ENCODE measurements around the gene DMRTA2.

The DMRTA2 gene

DNA sequence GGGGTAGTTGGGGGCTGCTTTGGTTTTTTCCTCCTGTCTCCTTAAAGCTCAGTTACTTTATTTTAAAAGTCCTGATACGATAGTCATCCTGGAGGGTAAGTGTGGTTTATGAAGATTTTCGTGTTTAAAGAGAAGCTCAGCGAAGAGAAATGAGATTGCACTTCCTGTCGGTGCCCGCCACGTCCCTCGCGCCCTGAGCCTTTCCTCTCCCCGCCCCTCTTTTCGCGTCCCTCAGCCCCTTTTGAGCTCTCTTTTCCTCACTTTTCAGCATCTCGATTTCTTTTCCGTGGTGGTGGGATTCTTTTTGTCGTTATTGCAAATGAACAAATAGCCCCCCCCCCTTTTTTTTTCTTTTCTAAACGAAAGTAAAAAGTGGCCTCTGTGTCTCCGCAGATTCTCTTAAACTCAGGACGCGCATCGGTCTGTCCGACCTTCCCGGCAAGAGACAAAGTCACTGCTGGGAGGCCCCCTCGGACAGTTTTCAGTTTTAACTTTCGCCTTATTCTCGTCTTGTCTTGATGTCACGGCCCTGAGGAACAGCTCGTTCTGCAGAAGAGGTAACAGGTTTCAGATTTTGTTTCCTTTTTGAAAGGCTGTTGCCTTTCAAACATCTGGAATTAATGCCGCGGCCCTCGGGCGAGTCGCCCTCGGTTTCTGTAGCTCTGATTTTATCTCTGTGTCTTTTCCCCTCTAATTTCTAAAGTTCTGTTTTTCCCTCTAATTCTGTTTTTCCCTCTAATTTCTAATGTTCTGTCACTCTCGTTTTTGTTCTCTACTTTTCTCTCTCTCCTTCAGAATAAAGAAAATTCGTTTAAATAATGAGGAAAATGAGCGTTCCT is 1.0 kb upstream of the DMRTA2 start:
- ATAC-seq, result no peak
- TF ChIP-seq ZNF8 (CRISPR knock-in tag; IDR thresholded peaks at IDR 0.05) (no peak), ZFP3 (CRISPR knock-in tag; IDR thresholded peaks at IDR 0.05) (no peak), CSDC2 (CRISPR knock-in tag; IDR thresholded peaks at IDR 0.05) (no peak), TCF4 (CRISPR knock-in tag; IDR thresholded peaks at IDR 0.05; ENCODE audit: borderline replicate concordance) (no peak), RARB (CRISPR knock-in tag; IDR thresholded peaks at IDR 0.05) (no peak), SNAI2 (CRISPR knock-in tag; IDR thresholded peaks at IDR 0.05) (no peak)
- TF ChIP-seq, protein P1, sequence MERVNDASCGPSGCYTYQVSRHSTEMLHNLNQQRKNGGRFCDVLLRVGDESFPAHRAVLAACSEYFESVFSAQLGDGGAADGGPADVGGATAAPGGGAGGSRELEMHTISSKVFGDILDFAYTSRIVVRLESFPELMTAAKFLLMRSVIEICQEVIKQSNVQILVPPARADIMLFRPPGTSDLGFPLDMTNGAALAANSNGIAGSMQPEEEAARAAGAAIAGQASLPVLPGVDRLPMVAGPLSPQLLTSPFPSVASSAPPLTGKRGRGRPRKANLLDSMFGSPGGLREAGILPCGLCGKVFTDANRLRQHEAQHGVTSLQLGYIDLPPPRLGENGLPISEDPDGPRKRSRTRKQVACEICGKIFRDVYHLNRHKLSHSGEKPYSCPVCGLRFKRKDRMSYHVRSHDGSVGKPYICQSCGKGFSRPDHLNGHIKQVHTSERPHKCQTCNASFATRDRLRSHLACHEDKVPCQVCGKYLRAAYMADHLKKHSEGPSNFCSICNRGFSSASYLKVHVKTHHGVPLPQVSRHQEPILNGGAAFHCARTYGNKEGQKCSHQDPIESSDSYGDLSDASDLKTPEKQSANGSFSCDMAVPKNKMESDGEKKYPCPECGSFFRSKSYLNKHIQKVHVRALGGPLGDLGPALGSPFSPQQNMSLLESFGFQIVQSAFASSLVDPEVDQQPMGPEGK (CRISPR knock-in tag; IDR thresholded peaks at IDR 0.05; ENCODE audit: borderline replicate concordance), result no peak

DNA sequence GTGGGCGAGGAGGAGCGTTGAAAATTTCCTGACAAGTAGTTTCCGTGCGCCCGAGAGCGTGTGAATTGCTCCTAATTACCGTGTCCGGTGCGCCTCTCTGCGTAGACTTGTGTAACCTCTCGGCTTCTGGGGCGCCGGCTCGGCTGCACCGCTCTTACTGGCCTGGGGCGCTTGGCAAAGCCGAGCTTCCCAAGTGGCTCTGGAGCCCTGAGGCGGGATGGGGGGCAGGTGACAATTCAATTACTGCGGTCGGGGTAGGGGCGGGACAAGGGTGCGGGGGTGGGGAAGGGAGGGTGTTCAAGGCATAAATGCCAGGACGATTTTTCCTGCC is 392 bp upstream of the DMRTA2 start:
- TF ChIP-seq TCF4 (CRISPR knock-in tag; IDR thresholded peaks at IDR 0.05; ENCODE audit: borderline replicate concordance), result no peak
- TF ChIP-seq RARB (CRISPR knock-in tag; IDR thresholded peaks at IDR 0.05), result no peak
- TF ChIP-seq ZFP3 (CRISPR knock-in tag; IDR thresholded peaks at IDR 0.05), result no peak
- TF ChIP-seq, protein P2, sequence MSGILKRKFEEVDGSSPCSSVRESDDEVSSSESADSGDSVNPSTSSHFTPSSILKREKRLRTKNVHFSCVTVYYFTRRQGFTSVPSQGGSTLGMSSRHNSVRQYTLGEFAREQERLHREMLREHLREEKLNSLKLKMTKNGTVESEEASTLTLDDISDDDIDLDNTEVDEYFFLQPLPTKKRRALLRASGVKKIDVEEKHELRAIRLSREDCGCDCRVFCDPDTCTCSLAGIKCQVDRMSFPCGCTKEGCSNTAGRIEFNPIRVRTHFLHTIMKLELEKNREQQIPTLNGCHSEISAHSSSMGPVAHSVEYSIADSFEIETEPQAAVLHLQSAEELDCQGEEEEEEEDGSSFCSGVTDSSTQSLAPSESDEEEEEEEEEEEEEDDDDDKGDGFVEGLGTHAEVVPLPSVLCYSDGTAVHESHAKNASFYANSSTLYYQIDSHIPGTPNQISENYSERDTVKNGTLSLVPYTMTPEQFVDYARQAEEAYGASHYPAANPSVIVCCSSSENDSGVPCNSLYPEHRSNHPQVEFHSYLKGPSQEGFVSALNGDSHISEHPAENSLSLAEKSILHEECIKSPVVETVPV (CRISPR knock-in tag; IDR thresholded peaks at IDR 0.05), result no peak
- no peak for TF ChIP-seq ZNF565 (CRISPR knock-in tag; conservative IDR thresholded peaks at IDR 0.05; ENCODE audit: low read depth)
- TF ChIP-seq ISL1 (CRISPR knock-in tag; IDR thresholded peaks at IDR 0.05), result no peak
- no peak for TF ChIP-seq OSR1 (CRISPR knock-in tag; IDR thresholded peaks at IDR 0.05)
- ATAC-seq, result peak; percentile 2; the same call in 1 of the 3 replicates

DNA sequence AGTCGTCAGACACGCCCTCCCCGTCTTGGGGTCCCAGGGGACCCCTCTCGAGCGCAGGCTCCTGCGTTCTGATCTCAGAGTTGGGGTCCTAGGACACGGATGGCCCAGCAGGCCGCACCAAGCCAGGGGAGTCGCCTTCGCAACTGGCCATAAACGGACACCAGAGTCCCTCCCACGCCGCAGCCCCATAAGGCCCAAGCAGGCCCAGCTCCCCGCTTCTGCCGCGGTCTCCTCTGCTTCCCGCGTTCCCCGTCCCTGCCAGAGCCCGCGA is 633 bp downstream of the DMRTA2 start:
- TF ChIP-seq CSDC2 (CRISPR knock-in tag; IDR thresholded peaks at IDR 0.05) (no peak), ZNF70 (CRISPR knock-in tag; IDR thresholded peaks at IDR 0.05) (no peak), ZFP30 (CRISPR knock-in tag; IDR thresholded peaks at IDR 0.05) (no peak), ZC3H10 (CRISPR knock-in tag; IDR thresholded peaks at IDR 0.05) (no peak), GLIS3 (CRISPR knock-in tag; IDR thresholded peaks at IDR 0.05) (no peak)
- no peak; the same call in 2 of the 3 replicates for ATAC-seq

DNA sequence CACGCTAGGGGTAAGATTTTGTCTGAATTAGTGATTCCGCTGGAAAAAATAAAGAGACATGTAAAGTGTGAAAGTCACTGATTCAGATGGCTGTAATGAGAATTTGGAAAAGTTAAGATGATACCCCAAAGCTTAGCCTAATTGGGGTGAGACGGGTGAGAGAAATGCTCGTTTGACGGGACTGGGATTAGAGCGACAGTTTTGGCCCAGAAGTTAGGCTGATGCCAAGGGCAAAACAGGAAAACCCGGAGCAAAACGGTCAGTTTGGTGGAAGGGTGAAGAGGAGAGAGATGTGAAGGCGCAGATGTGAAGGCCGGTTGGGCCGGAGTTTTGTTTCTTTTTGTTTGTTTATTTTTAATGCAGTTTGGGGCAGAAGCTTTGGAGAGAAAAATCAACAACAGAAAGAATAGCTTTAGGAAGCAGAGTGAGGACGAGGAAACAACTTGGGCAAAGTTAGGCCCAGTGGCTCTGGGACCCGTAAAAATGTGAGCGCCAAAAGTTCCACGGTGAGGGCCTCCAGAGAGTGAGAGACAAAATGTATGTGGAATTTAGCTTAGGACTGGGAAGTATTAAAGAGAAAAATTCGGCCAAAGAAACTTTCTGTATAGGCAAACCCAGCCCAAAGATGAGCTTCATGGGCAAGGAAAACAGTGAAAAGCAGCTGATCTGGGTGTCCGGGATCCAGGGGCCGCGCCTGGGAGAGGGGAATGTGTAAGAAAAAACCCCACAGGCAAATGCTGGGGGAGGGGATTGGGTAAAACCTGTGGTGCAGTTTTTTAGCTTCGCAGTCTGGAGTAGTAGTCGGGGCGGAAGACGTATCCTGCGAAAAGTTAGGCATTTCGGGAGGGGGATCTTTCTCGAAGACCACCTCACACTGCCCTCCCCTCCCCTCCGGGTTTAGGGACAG is 1.2 kb downstream of the DMRTA2 start:
- TF ChIP-seq PPARA (CRISPR knock-in tag; IDR thresholded peaks at IDR 0.05; ENCODE audit: borderline replicate concordance) (no peak), OSR1 (CRISPR knock-in tag; IDR thresholded peaks at IDR 0.05) (no peak), ISL1 (CRISPR knock-in tag; IDR thresholded peaks at IDR 0.05) (no peak), GLIS3 (CRISPR knock-in tag; IDR thresholded peaks at IDR 0.05) (no peak), ZNF8 (CRISPR knock-in tag; IDR thresholded peaks at IDR 0.05) (no peak), ESRRG (CRISPR knock-in tag; IDR thresholded peaks at IDR 0.05) (no peak), TOX (CRISPR knock-in tag; IDR thresholded peaks at IDR 0.05; ENCODE audit: borderline replicate concordance) (no peak), ARNTL (CRISPR knock-in tag; IDR thresholded peaks at IDR 0.05; ENCODE audit: borderline replicate concordance, low read depth) (no peak), SNAI2 (CRISPR knock-in tag; IDR thresholded peaks at IDR 0.05) (no peak), RARB (CRISPR knock-in tag; IDR thresholded peaks at IDR 0.05) (no peak)
- TF ChIP-seq, protein P2 (CRISPR knock-in tag; IDR thresholded peaks at IDR 0.05), result no peak
- no peak for ATAC-seq

DNA sequence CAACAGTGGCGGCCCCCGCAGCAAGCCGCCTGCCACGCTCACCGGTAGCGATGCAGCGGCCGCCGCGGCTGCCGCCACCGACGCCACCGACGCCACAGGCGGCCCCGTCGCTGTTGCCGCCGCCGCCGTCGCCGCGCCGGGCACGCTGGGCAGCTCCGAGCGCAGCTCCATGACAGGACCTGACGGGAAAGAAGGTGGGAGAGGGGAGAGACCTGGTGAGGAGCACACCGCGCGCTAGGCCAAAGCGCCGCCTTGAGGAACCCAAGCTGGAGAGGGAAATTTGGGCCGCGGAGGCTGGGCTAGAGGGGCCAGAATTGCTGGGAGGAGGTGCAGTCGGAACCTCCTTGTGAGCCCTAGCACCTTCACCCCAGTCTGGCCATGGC is 1.9 kb downstream of the DMRTA2 start:
- TF ChIP-seq BACH2 (CRISPR knock-in tag; IDR thresholded peaks at IDR 0.05; ENCODE audit: borderline replicate concordance), result no peak
- TF ChIP-seq RARB (CRISPR knock-in tag; IDR thresholded peaks at IDR 0.05), result no peak
- TF ChIP-seq ZNF565 (CRISPR knock-in tag; conservative IDR thresholded peaks at IDR 0.05; ENCODE audit: low read depth), result no peak
- no peak for TF ChIP-seq ZFP3 (CRISPR knock-in tag; IDR thresholded peaks at IDR 0.05)
- no peak for TF ChIP-seq ZC3H10 (CRISPR knock-in tag; IDR thresholded peaks at IDR 0.05)
- TF ChIP-seq, protein P3, sequence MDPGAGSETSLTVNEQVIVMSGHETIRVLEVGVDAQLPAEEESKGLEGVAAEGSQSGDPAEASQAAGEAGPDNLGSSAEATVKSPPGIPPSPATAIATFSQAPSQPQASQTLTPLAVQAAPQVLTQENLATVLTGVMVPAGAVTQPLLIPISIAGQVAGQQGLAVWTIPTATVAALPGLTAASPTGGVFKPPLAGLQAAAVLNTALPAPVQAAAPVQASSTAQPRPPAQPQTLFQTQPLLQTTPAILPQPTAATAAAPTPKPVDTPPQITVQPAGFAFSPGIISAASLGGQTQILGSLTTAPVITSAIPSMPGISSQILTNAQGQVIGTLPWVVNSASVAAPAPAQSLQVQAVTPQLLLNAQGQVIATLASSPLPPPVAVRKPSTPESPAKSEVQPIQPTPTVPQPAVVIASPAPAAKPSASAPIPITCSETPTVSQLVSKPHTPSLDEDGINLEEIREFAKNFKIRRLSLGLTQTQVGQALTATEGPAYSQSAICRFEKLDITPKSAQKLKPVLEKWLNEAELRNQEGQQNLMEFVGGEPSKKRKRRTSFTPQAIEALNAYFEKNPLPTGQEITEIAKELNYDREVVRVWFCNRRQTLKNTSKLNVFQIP (CRISPR knock-in tag; IDR thresholded peaks at IDR 0.05; ENCODE audit: borderline replicate concordance, low read depth), result no peak
- TF ChIP-seq, protein P2 (CRISPR knock-in tag; IDR thresholded peaks at IDR 0.05), result no peak
- ATAC-seq, result no peak

All from SK-N-SH treated with all-trans-retinoic acid at 6 μM for 48 hours (cell line).